ENCODE results near the gene CNTRL. TPM values are rescaled to one million over a fixed set of nuclear protein-coding genes. Genes with fewer than 3 reads are reported as not detected.

Gene CNTRL
- total and polyA plus RNA-seq, 2 of the 8 experiments (the other 6 are each of a cell fraction or from before 2014, with no cell fraction given) = 5.1 to 13.9 TPM

DNA sequence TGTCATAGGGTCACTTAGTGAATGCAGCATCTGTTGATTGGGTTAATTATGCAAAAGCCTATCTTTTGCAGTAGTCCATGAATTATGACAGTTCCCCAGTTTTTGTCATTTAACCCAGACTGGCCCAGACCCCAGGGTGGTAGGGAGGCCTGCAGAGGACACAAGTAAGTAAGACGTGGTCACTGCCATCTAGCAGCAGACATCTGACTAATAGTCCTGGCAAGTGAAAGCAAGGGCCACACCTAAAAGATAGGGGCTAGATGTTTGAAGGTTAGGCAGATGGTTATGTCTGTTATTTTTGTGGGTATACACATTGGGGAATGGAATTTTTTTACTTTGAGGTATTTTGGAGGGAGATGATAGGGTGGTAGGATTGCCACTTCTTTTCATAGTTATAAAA, 78.9 kb downstream of the CNTRL start (continued):
- no peak for TF ChIP-seq CHD7 (IDR thresholded peaks at IDR 0.05; ENCODE audit: insufficient replicate concordance, low read length)
- TF ChIP-seq BRCA1 (IDR thresholded peaks at IDR 0.05; ENCODE audit: low read depth, low read length) = no peak
- no peak for TF ChIP-seq ATF3 (IDR thresholded peaks at IDR 0.05; ENCODE audit: insufficient read depth, low read depth, low read length)
- TF ChIP-seq PHF8 (conservative IDR thresholded peaks at IDR 0.05; ENCODE audit: low read depth, low read length) = no peak
- TF ChIP-seq NRF1 (IDR thresholded peaks at IDR 0.05; ENCODE audit: low read depth, low read length) = no peak
- no peak for TF ChIP-seq EP300 (IDR thresholded peaks at IDR 0.05; ENCODE audit: borderline replicate concordance in 1 of 2, low read depth in 2 of 2, low read length in 2 of 2)
- TF ChIP-seq KDM4A (IDR thresholded peaks at IDR 0.05; ENCODE audit: low read depth, low read length, severe bottlenecking) = no peak
- no peak for TF ChIP-seq RFX5 (IDR thresholded peaks at IDR 0.05; ENCODE audit: borderline replicate concordance, low read depth, low read length)
- TF ChIP-seq SIX5 (IDR thresholded peaks at IDR 0.05; ENCODE audit: low read depth, low read length) = no peak
- no peak for TF ChIP-seq SP1 (IDR thresholded peaks at IDR 0.05; ENCODE audit: low read depth, low read length)
- TF ChIP-seq ASH2L (IDR thresholded peaks at IDR 0.05; ENCODE audit: low read length) = no peak
